Osteoblast (primary cell): Measurements from ENCODE around the gene SRSF3. TPM values are rescaled to one million over a fixed set of nuclear protein-coding genes. Genes with fewer than 3 reads are reported as not detected.
"Not testable (repeated sequence)": the region's sequence is repeated elsewhere in the genome, so short reads cannot be mapped to it uniquely, and the experiment has no call there.

Source experiments
- DNase-seq: peaks from one replicate; pipeline ENCODE4 v3.0.0; 2011; ENCODE audit warnings: low spot score, mixed read lengths; ENCODE audit not compliant: insufficient read length; ENCODE audit errors: missing footprints
- H2AFZ ChIP-seq: 2 replicates; pipeline ENCODE4 v1.6.0; 2011; ENCODE audit warnings: mild to moderate bottlenecking, low read length
- H3K27ac ChIP-seq: 2 replicates; pipeline ENCODE4 v1.5.1; 2011; ENCODE audit warnings: mild to moderate bottlenecking, low read depth, low read length, moderate library complexity
- H3K27me3 ChIP-seq: 2 replicates; pipeline ENCODE4 v1.6.0; 2012; ENCODE audit warnings: mild to moderate bottlenecking, control low read depth, inconsistent platforms, low read length, moderate library complexity; ENCODE audit not compliant: insufficient read depth
- H3K36me3 ChIP-seq: 2 replicates; pipeline ENCODE4 v1.5.1; 2011; ENCODE audit warnings: mild to moderate bottlenecking, low read length, control low read depth, moderate library complexity; ENCODE audit not compliant: insufficient read depth
- H3K4me1 ChIP-seq: 2 replicates; pipeline ENCODE4 v1.5.1; 2011; ENCODE audit warnings: mild to moderate bottlenecking, low read length, control low read depth, moderate library complexity; ENCODE audit not compliant: insufficient read depth
- H3K4me2 ChIP-seq: 2 replicates; pipeline ENCODE4 v1.6.0; 2011; ENCODE audit warnings: mild to moderate bottlenecking, low read length; ENCODE audit not compliant: insufficient read depth
- H3K4me3 ChIP-seq: fragments of 200-600 bp; sonication (generic); 3 replicates; pipeline ENCODE4 v1.5.1; 2012; ENCODE audit warnings: mild to moderate bottlenecking, low read length, inconsistent platforms; ENCODE audit not compliant: insufficient read depth
- H3K79me2 ChIP-seq: 2 replicates; pipeline ENCODE4 v1.6.0; 2012; ENCODE audit warnings: mild to moderate bottlenecking, low read length, control low read depth, inconsistent platforms; ENCODE audit not compliant: insufficient read depth
- H3K9me3 ChIP-seq: 2 replicates; pipeline ENCODE4 v1.5.1; 2011; ENCODE audit warnings: low read depth, low read length, control low read depth
- H4K20me1 ChIP-seq: 2 replicates; pipeline ENCODE4 v1.6.0; 2012; ENCODE audit warnings: mild to moderate bottlenecking, low read length, control low read depth; ENCODE audit not compliant: insufficient read depth
- total RNA-seq: library from RNA; depleted of rRNA; stranded (reverse); fragments of >200 nt; gene quantifications from 2 replicates; pipeline ENCODE4 v1.2.3, GENCODE V29; 2012
- TF ChIP-seq, protein P1 (sequence below): IDR thresholded peaks from 2 replicates; pipeline ENCODE4 v1.5.1; 2011; ENCODE audit warnings: mild to moderate bottlenecking, low read depth, low read length, moderate library complexity; ENCODE audit errors: extremely low read depth

The SRSF3 gene
- total RNA-seq, 1 donor: 289 TPM

DNA sequence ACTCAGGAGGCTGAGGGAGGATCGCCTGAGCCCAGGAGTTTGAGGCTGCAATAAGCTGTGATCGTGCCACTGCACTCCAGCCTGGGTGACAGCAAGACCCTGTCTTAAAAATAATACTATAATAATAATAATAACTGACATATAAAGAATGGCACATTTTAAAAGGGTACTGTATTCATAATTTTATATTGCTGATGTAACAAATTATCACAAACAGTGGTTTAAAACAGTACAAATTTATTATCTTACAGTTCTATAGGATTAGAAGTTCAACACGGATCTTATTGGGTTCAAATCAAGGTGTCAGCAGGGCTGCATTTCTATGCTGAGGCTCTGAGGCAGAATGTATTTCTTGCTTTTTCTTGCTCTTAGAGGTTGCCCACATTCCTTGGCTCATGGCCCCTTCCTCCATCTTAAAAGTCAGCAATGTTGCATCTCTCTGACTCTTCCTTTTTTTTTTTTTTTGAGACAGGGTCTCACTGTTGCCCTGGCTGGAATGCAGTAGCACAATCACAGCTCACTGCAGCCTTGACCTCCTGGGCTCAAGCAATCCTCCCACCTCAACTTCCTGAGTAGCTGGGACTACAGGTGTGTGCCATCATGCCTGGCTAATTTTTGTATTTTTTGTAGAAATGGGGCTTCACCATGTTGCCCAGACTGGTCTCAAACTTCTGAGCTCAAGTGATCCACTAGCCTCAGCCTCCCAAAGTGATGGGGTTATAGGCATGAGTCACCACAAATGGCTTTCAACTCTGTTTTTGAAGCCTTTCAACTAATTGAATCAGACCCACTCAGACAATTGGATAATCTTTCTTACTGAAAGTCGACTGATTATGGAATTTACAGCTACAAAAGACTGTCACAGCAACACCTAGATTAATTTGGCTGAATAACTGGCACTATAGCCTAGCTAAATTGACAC, 22.8 kb upstream of the SRSF3 start:
- Histone ChIP-seq H3K4me1 (no peaks in the 10 kb centered on the region), H2AFZ (no peak overlapping the region), H3K4me2 (no peak overlapping the region), H3K9me3 (no peaks in the 10 kb centered on the region), H3K27ac (no peak overlapping the region), H3K79me2 (no peaks in the 10 kb centered on the region), H3K4me3 (no peak overlapping the region), H4K20me1 (no peaks in the 10 kb centered on the region), H3K36me3 (no peaks in the 10 kb centered on the region), H3K27me3 (no peaks in the 10 kb centered on the region)
- no peak for DNase-seq
- TF ChIP-seq, protein P1, sequence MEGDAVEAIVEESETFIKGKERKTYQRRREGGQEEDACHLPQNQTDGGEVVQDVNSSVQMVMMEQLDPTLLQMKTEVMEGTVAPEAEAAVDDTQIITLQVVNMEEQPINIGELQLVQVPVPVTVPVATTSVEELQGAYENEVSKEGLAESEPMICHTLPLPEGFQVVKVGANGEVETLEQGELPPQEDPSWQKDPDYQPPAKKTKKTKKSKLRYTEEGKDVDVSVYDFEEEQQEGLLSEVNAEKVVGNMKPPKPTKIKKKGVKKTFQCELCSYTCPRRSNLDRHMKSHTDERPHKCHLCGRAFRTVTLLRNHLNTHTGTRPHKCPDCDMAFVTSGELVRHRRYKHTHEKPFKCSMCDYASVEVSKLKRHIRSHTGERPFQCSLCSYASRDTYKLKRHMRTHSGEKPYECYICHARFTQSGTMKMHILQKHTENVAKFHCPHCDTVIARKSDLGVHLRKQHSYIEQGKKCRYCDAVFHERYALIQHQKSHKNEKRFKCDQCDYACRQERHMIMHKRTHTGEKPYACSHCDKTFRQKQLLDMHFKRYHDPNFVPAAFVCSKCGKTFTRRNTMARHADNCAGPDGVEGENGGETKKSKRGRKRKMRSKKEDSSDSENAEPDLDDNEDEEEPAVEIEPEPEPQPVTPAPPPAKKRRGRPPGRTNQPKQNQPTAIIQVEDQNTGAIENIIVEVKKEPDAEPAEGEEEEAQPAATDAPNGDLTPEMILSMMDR: no peak

DNA sequence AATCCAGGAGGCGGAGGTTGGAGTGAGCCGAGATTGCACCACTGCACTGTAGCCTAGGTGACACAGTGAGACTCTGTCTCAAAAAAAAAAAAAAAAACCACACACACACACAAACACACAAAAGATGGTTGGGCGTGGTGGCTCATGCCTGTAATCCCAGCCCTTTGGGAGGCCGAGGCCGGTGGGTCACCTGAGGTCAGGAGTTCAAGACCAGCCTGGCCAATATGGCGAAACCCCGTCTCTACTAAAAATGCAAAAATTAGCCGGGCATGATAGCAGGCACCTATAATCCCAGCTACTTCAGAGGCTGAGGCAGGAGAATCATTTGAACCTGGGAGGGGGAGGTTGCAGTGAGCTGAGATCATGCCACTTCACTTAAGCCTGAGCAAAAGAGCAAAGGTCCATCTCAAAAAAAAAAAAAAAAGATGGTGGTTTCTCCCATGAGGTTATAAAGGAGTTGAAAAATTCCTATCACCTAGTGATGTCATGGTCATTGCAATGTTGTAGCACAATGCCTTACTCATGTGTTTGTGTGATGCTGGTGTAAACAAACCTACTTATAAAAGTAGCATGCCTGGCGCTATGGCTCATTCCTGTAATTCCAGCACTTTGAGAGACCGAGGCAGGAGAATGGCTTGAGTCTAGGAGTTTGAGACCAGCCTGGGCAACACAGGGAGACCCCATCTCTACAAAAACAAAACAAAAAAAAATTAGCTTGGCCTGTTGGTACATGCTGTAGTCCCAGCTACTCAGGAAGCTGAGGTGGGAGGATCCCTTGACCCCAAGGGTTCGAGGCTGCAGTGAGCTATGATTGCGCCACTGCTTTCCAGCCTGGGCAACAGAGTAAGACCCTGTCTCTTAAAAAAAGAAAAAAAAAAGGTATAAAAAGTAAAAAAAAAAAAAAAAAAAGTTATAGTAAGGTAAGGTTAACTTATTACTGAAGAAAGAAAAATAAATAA, 21.5 kb upstream of the SRSF3 start:
- H3K79me2 ChIP-seq, H3K36me3 ChIP-seq, H3K27me3 ChIP-seq, H2AFZ ChIP-seq, DNase-seq, H3K4me3 ChIP-seq, H3K9me3 ChIP-seq, H4K20me1 ChIP-seq, H3K27ac ChIP-seq, H3K4me2 ChIP-seq: not testable (repeated sequence)
- H3K4me1 ChIP-seq: peaks cover 12% of the 10 kb centered on the region

DNA sequence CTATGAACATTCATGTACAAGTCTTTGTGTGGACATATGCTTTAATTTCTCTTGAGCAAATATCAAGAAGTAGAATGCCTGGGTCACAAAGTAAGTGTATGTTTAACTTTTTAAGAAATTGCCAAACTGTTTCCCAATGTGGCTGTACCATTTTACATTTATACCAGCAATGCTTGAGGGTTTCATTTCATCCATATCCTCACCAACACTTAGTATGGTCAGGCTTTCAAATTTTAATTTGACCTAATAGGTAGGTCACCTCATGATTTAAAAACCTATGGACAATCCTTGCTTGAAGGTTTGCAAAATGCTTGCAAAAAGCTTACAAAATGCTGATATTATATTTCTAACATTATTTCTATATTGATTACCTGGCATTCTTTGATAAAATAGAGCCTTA, 19.5 kb upstream of the SRSF3 start:
- Histone ChIP-seq H3K27me3 (no peaks in the 10 kb centered on the region), H3K27ac (no peak overlapping the region), H3K4me2 (no peak overlapping the region), H3K9me3 (no peaks in the 10 kb centered on the region), H3K4me1 (peaks cover 32% of the 10 kb centered on the region), H2AFZ (no peak overlapping the region), H4K20me1 (no peaks in the 10 kb centered on the region), H3K36me3 (no peaks in the 10 kb centered on the region), H3K4me3 (no peak overlapping the region), H3K79me2 (no peaks in the 10 kb centered on the region)
- TF ChIP-seq, protein P1: no peak
- DNase-seq: no peak

DNA sequence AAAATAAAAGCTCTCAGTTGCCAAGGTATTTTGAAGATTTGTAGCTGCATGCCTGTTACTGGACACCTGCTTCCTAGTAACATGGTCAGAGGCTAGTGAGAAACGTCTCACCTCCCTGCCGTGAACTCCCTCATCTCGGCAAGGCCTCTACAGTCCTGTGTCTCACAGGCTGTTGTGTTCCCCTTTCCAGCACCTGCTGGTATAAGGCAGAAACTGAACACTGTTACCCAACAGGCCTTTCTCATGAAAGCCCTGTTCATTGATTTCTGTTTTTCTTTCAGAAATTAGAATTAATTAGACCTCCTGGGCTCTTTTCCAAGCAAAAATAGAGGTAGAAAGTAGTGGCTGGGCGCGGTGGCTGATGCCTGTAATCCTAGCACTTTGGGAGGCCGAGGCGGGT, 17.6 kb upstream of the SRSF3 start:
- H3K9me3 ChIP-seq: no peaks in the 10 kb centered on the region
- H3K4me3 ChIP-seq: no peak overlapping the region
- TF ChIP-seq, protein P1: no peak
- H4K20me1 ChIP-seq: no peaks in the 10 kb centered on the region
- H2AFZ ChIP-seq: no peak overlapping the region
- H3K27me3 ChIP-seq: no peaks in the 10 kb centered on the region
- peaks cover 37% of the 10 kb centered on the region for H3K4me1 ChIP-seq
- no peaks in the 10 kb centered on the region for H3K36me3 ChIP-seq
- H3K27ac ChIP-seq: peak overlapping the region; percentile 68
- no peak for DNase-seq
- no peaks in the 10 kb centered on the region for H3K79me2 ChIP-seq
- no peak overlapping the region for H3K4me2 ChIP-seq
